ENCODE results near the gene CACNA1S. TPM values are rescaled to one million over a fixed set of nuclear protein-coding genes. Genes with fewer than 3 reads are reported as not detected.

Gene CACNA1S
- total RNA-seq, 2 donors from 2014 or later: not detected

- H3K27ac Mint-ChIP-seq: peak overlapping the region; percentile 71
- no peaks in the 10 kb centered on the region for H3K9me3 ChIP-seq (ENCODE audit: control insufficient read depth, low read length, poor library complexity, severe bottlenecking)
- DNase-seq (no peak), ATAC-seq (no peak)
- H3K36me3 Mint-ChIP-seq (ENCODE audit: low read depth): no peaks in the 10 kb centered on the region
- no peaks in the 10 kb centered on the region for H3K27me3 Mint-ChIP-seq
- no peak overlapping the region for H3K4me3 Mint-ChIP-seq
- H3K4me1 Mint-ChIP-seq: peaks cover 46% of the 10 kb centered on the region
These were observed 102.1 kb downstream of the CACNA1S start for GRCh38 chr1:201009962-201010645.

GRCh38 chr1:201008666-201009360 lies 103.4 kb downstream of the CACNA1S start:
- DNase-seq (no peak), ATAC-seq (no peak)
- H3K36me3 Mint-ChIP-seq (ENCODE audit: low read depth): no peaks in the 10 kb centered on the region
- H3K27ac Mint-ChIP-seq: peak overlapping the region; percentile 71
- no peaks in the 10 kb centered on the region for H3K9me3 ChIP-seq (ENCODE audit: control insufficient read depth, low read length, poor library complexity, severe bottlenecking)
- H3K4me1 Mint-ChIP-seq: peaks cover 41% of the 10 kb centered on the region
- no peak overlapping the region for H3K4me3 Mint-ChIP-seq
- H3K27me3 Mint-ChIP-seq: no peaks in the 10 kb centered on the region

GRCh38 chr1:201007481-201007880 lies 104.7 kb downstream of the CACNA1S start:
- no peak for DNase-seq

GRCh38 chr1:201006450-201006849 lies 105.8 kb downstream of the CACNA1S start:
- Mint-ChIP-seq H3K4me1 (peaks cover 23% of the 10 kb centered on the region), H3K27me3 (no peaks in the 10 kb centered on the region), H3K36me3 (ENCODE audit: low read depth) (peaks cover 2% of the 10 kb centered on the region), H3K4me3 (no peak overlapping the region), H3K27ac (no peak overlapping the region)
- H3K9me3 ChIP-seq (ENCODE audit: control insufficient read depth, low read length, poor library complexity, severe bottlenecking): no peaks in the 10 kb centered on the region
- ATAC-seq: no peak
- no peak for DNase-seq

More at GRCh38 chr1:201007481-201007880, 104.7 kb downstream of the CACNA1S start:
- H3K4me3 Mint-ChIP-seq: no peak overlapping the region
- H3K4me1 Mint-ChIP-seq: peaks cover 30% of the 10 kb centered on the region
- H3K36me3 Mint-ChIP-seq (ENCODE audit: low read depth): peaks cover under 1% of the 10 kb centered on the region
- no peak for ATAC-seq
- no peak overlapping the region for H3K27ac Mint-ChIP-seq
- no peaks in the 10 kb centered on the region for H3K9me3 ChIP-seq (ENCODE audit: control insufficient read depth, low read length, poor library complexity, severe bottlenecking)
- no peaks in the 10 kb centered on the region for H3K27me3 Mint-ChIP-seq

- Mint-ChIP-seq H3K4me1 (peaks cover 15% of the 10 kb centered on the region), H3K27ac (no peak overlapping the region), H3K4me3 (no peak overlapping the region), H3K36me3 (ENCODE audit: low read depth) (peaks cover 2% of the 10 kb centered on the region), H3K27me3 (no peaks in the 10 kb centered on the region)
- no peak for ATAC-seq
- H3K9me3 ChIP-seq (ENCODE audit: control insufficient read depth, low read length, poor library complexity, severe bottlenecking): no peaks in the 10 kb centered on the region
- DNase-seq: no peak
These were observed 107.5 kb downstream of the CACNA1S start for GRCh38 chr1:201004732-201005131.

- peaks cover 11% of the 10 kb centered on the region for H3K4me1 Mint-ChIP-seq
- no peak overlapping the region for H3K4me3 Mint-ChIP-seq
- no peaks in the 10 kb centered on the region for H3K9me3 ChIP-seq (ENCODE audit: control insufficient read depth, low read length, poor library complexity, severe bottlenecking)
- H3K36me3 Mint-ChIP-seq (ENCODE audit: low read depth): peaks cover 6% of the 10 kb centered on the region
- no peak overlapping the region for H3K27ac Mint-ChIP-seq
- DNase-seq (no peak), ATAC-seq (no peak)
- H3K27me3 Mint-ChIP-seq: no peaks in the 10 kb centered on the region
These were observed 108.1 kb downstream of the CACNA1S start for GRCh38 chr1:201004154-201004553.

- ATAC-seq: no peak
- no peaks in the 10 kb centered on the region for H3K27me3 Mint-ChIP-seq
- H3K27ac Mint-ChIP-seq: peak overlapping the region; percentile 24
- peaks cover 7% of the 10 kb centered on the region for H3K4me1 Mint-ChIP-seq
- DNase-seq: no peak
- no peaks in the 10 kb centered on the region for H3K9me3 ChIP-seq (ENCODE audit: control insufficient read depth, low read length, poor library complexity, severe bottlenecking)
- H3K36me3 Mint-ChIP-seq (ENCODE audit: low read depth): peaks cover 10% of the 10 kb centered on the region
- H3K4me3 Mint-ChIP-seq: peak overlapping the region; percentile 19
These were observed 109.7 kb downstream of the CACNA1S start for GRCh38 chr1:201002510-201002909.

GRCh38 chr1:201001962-201002361 lies 110.3 kb downstream of the CACNA1S start:
- no peaks in the 10 kb centered on the region for H3K9me3 ChIP-seq (ENCODE audit: control insufficient read depth, low read length, poor library complexity, severe bottlenecking)
- Mint-ChIP-seq H3K4me1 (peaks cover 11% of the 10 kb centered on the region), H3K27ac (no peak overlapping the region), H3K36me3 (ENCODE audit: low read depth) (peaks cover 14% of the 10 kb centered on the region), H3K27me3 (no peaks in the 10 kb centered on the region), H3K4me3 (no peak overlapping the region)
- DNase-seq (no peak), ATAC-seq (no peak)

GRCh38 chr1:201000391-201000790 lies 111.8 kb downstream of the CACNA1S start:
- H3K27me3 Mint-ChIP-seq: no peaks in the 10 kb centered on the region
- H3K36me3 Mint-ChIP-seq (ENCODE audit: low read depth): peaks cover 21% of the 10 kb centered on the region
- H3K4me3 Mint-ChIP-seq: no peak overlapping the region
- DNase-seq (no peak), ATAC-seq (no peak)
- H3K27ac Mint-ChIP-seq: no peak overlapping the region
- no peaks in the 10 kb centered on the region for H3K9me3 ChIP-seq (ENCODE audit: control insufficient read depth, low read length, poor library complexity, severe bottlenecking)
- peaks cover 12% of the 10 kb centered on the region for H3K4me1 Mint-ChIP-seq

GRCh38 chr1:200999667-201000066 lies 112.6 kb downstream of the CACNA1S start:
- peaks cover 21% of the 10 kb centered on the region for H3K36me3 Mint-ChIP-seq (ENCODE audit: low read depth)
- H3K27me3 Mint-ChIP-seq: no peaks in the 10 kb centered on the region
- H3K9me3 ChIP-seq (ENCODE audit: control insufficient read depth, low read length, poor library complexity, severe bottlenecking): no peaks in the 10 kb centered on the region
- peaks cover 13% of the 10 kb centered on the region for H3K4me1 Mint-ChIP-seq
- ATAC-seq (no peak), DNase-seq (no peak)
- no peak overlapping the region for H3K4me3 Mint-ChIP-seq
- H3K27ac Mint-ChIP-seq: peak overlapping the region; percentile 84

GRCh38 chr1:200998323-200998722 lies 113.9 kb downstream of the CACNA1S start:
- ATAC-seq (no peak), DNase-seq (no peak)

GRCh38 chr1:200992382-200993048 lies 119.7 kb downstream of the CACNA1S start:
- Mint-ChIP-seq H3K36me3 (ENCODE audit: low read depth) (peaks cover 14% of the 10 kb centered on the region), H3K4me3 (no peak overlapping the region), H3K27ac (no peak overlapping the region), H3K4me1 (peaks cover 13% of the 10 kb centered on the region), H3K27me3 (no peaks in the 10 kb centered on the region)
- no peaks in the 10 kb centered on the region for H3K9me3 ChIP-seq (ENCODE audit: control insufficient read depth, low read length, poor library complexity, severe bottlenecking)
- DNase-seq (no peak), ATAC-seq (no peak)

More at GRCh38 chr1:200998323-200998722, 113.9 kb downstream of the CACNA1S start:
- Mint-ChIP-seq H3K36me3 (ENCODE audit: low read depth) (peaks cover 21% of the 10 kb centered on the region), H3K27ac (peak overlapping the region; percentile 91), H3K4me3 (no peak overlapping the region), H3K27me3 (no peaks in the 10 kb centered on the region), H3K4me1 (peaks cover 13% of the 10 kb centered on the region)
- H3K9me3 ChIP-seq (ENCODE audit: control insufficient read depth, low read length, poor library complexity, severe bottlenecking): no peaks in the 10 kb centered on the region

- no peak overlapping the region for H3K4me3 Mint-ChIP-seq
- H3K36me3 Mint-ChIP-seq (ENCODE audit: low read depth): peaks cover 6% of the 10 kb centered on the region
- H3K27ac Mint-ChIP-seq: no peak overlapping the region
These were observed 121.1 kb downstream of the CACNA1S start for GRCh38 chr1:200991097-200991614.

More at GRCh38 chr1:200991097-200991614, 121.1 kb downstream of the CACNA1S start:
- ATAC-seq (no peak), DNase-seq (no peak)
- Mint-ChIP-seq H3K4me1 (peaks cover 6% of the 10 kb centered on the region), H3K27me3 (no peaks in the 10 kb centered on the region)
- H3K9me3 ChIP-seq (ENCODE audit: control insufficient read depth, low read length, poor library complexity, severe bottlenecking): no peaks in the 10 kb centered on the region
